ENCODE data around the gene TMEM175.
A peak's percentile ranks its signal among the peaks of the same experiment; 100 is the strongest.
"Not testable (repeated sequence)": the region's sequence is repeated elsewhere in the genome, so short reads cannot be mapped to it uniquely, and the experiment has no call there.

TMEM175 gene

GRCh38 chr4:970046-970745, 37.9 kb downstream of the TMEM175 start:
- DNase-seq (ENCODE audit: low read depth in 2 of 3, low spot score in 1 of 3): no peak

- no peak for DNase-seq (ENCODE audit: low read depth in 2 of 3, low spot score in 1 of 3)
Measured at GRCh38 chr4:970854-971520, 38.7 kb downstream of the TMEM175 start.

GRCh38 chr4:971666-972500, 39.6 kb downstream of the TMEM175 start:
- no peak for DNase-seq (ENCODE audit: low read depth in 2 of 3, low spot score in 1 of 3)

GRCh38 chr4:972651-973424, 40.6 kb downstream of the TMEM175 start:
- peak in 1 of 3 donors; percentile 30 for DNase-seq (ENCODE audit: low read depth in 2 of 3, low spot score in 1 of 3)

GRCh38 chr4:973431-974397, 41.5 kb downstream of the TMEM175 start, which contains the start of gene DGKQ:
Gene DGKQ, minus strand, starts transcription at chr4:973569. Its CDS starts 87 bp downstream, at chr4:973482.
- DNase-seq (ENCODE audit: low read depth in 2 of 3, low spot score in 1 of 3): peak; percentile 79 to 82 (median 79)

- no peak for DNase-seq (ENCODE audit: low read depth in 2 of 3, low spot score in 1 of 3)
Measured at GRCh38 chr4:974668-975067, 42.4 kb downstream of the TMEM175 start.

- DNase-seq (ENCODE audit: low read depth in 2 of 3, low spot score in 1 of 3): not testable (repeated sequence)
Measured at GRCh38 chr4:976016-976415, 43.8 kb downstream of the TMEM175 start.

- no peak for DNase-seq (ENCODE audit: low read depth in 2 of 3, low spot score in 1 of 3)
Measured at GRCh38 chr4:978957-979701, 46.9 kb downstream of the TMEM175 start.

- no peak for DNase-seq (ENCODE audit: low read depth in 2 of 3, low spot score in 1 of 3)
Measured at GRCh38 chr4:982291-982690, 50.0 kb downstream of the TMEM175 start.

GRCh38 chr4:982814-983213, 50.6 kb downstream of the TMEM175 start:
- DNase-seq (ENCODE audit: low read depth in 2 of 3, low spot score in 1 of 3): no peak

GRCh38 chr4:984336-985054, 52.2 kb downstream of the TMEM175 start:
- no peak for DNase-seq (ENCODE audit: low read depth in 2 of 3, low spot score in 1 of 3)

GRCh38 chr4:985123-985830, 53.0 kb downstream of the TMEM175 start:
- DNase-seq (ENCODE audit: low read depth in 2 of 3, low spot score in 1 of 3): peak; percentile 52 to 72 (median 58)

- DNase-seq (ENCODE audit: low read depth in 2 of 3, low spot score in 1 of 3): no peak
Measured at GRCh38 chr4:986428-986878, 54.2 kb downstream of the TMEM175 start.

GRCh38 chr4:986879-987623, 54.8 kb downstream of the TMEM175 start, which contains the start of gene IDUA:
Gene IDUA, plus strand, starts transcription at chr4:987044. Its CDS starts 41 bp downstream, at chr4:987085.
- peak; percentile 64 to 80 (median 70) for DNase-seq (ENCODE audit: low read depth in 2 of 3, low spot score in 1 of 3)

GRCh38 chr4:987624-988513, 55.6 kb downstream of the TMEM175 start:
- no peak for DNase-seq (ENCODE audit: low read depth in 2 of 3, low spot score in 1 of 3)

All from stimulated activated CD4-positive, alpha-beta T cell treated with anti-CD3 and anti-CD28 coated beads, Interleukin-12 subunit alpha, Interleukin-12 subunit beta, amount 100 ng/mL, for 48 hours (primary cell).